IMR-90 (cell line): ENCODE measurements around the gene FES.

Source experiments
- CEBPB ChIP-seq: IDR thresholded peaks from 2 replicates; pipeline ENCODE4 v1.6.1; 2012; ENCODE audit warnings: low read depth, low read length, improper control_type of control experiment
- CHD1 ChIP-seq: IDR thresholded peaks from 2 replicates; pipeline ENCODE4 v1.6.1; 2012; ENCODE audit warnings: low read depth, low read length, improper control_type of control experiment
- CTCF ChIP-seq: conservative IDR thresholded peaks from 2 replicates; pipeline ENCODE4 v1.5.1; 2012; ENCODE audit warnings: mild to moderate bottlenecking, low read depth, low read length, improper control_type of control experiment
- FOS ChIP-seq: fragments of 150-350 bp; IDR thresholded peaks from 2 replicates; pipeline ENCODE4 v1.6.1; 2016; ENCODE audit warnings: low read depth, low read length
- MAZ ChIP-seq: IDR thresholded peaks from 2 replicates; pipeline ENCODE4 v1.6.1; 2012; ENCODE audit warnings: low read depth, mild to moderate bottlenecking, low read length, improper control_type of control experiment, moderate library complexity, borderline replicate concordance
- POLR2A ChIP-seq: IDR thresholded peaks from 2 replicates; pipeline ENCODE4 v1.6.1; 2012; ENCODE audit warnings: mild to moderate bottlenecking, low read depth, low read length
- RAD21 ChIP-seq: IDR thresholded peaks from 2 replicates; pipeline ENCODE4 v1.6.1; 2012; ENCODE audit warnings: low read length, improper control_type of control experiment
- RFX5 ChIP-seq: IDR thresholded peaks from 2 replicates; pipeline ENCODE4 v1.8.0; 2012; ENCODE audit warnings: low read depth, mild to moderate bottlenecking, low read length, moderate library complexity
- SMC3 ChIP-seq: fragments of 150-350 bp; IDR thresholded peaks from 2 replicates; pipeline ENCODE4 v1.6.1; 2016; ENCODE audit warnings: low read depth, mild to moderate bottlenecking, antibody characterized with exemption, low read length, moderate library complexity
- TF ChIP-seq, protein P1 (sequence below): fragments of 150-350 bp; IDR thresholded peaks from 2 replicates; pipeline ENCODE4 v1.6.1; 2017; ENCODE audit warnings: mild to moderate bottlenecking, antibody characterized with exemption, low read length, low read depth
- TF ChIP-seq, protein P2 (sequence below): fragments of 150-350 bp; IDR thresholded peaks from 2 replicates; pipeline ENCODE4 v1.6.1; 2016; ENCODE audit warnings: low read depth, mild to moderate bottlenecking, low read length, moderate library complexity, borderline replicate concordance

DNA sequence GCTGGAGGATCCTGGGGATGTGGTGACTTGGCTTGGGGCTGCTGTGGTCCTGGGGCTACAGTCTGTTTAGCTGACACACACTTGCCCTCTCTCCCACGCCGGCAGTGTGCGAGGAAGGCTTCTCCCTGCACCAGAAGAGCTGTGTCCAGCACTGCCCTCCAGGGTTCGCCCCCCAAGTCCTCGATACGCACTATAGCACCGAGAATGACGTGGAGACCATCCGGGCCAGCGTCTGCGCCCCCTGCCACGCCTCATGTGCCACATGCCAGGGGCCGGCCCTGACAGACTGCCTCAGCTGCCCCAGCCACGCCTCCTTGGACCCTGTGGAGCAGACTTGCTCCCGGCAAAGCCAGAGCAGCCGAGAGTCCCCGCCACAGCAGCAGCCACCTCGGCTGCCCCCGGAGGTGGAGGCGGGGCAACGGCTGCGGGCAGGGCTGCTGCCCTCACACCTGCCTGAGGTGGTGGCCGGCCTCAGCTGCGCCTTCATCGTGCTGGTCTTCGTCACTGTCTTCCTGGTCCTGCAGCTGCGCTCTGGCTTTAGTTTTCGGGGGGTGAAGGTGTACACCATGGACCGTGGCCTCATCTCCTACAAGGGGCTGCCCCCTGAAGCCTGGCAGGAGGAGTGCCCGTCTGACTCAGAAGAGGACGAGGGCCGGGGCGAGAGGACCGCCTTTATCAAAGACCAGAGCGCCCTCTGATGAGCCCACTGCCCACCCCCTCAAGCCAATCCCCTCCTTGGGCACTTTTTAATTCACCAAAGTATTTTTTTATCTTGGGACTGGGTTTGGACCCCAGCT lies 2.9 kb upstream of the FES start:
- TF ChIP-seq CHD1, result no peak
- TF ChIP-seq CTCF, result no peak
- no peak for TF ChIP-seq POLR2A
- TF ChIP-seq, protein P1, sequence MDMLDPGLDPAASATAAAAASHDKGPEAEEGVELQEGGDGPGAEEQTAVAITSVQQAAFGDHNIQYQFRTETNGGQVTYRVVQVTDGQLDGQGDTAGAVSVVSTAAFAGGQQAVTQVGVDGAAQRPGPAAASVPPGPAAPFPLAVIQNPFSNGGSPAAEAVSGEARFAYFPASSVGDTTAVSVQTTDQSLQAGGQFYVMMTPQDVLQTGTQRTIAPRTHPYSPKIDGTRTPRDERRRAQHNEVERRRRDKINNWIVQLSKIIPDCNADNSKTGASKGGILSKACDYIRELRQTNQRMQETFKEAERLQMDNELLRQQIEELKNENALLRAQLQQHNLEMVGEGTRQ, result no peak
- no peak for TF ChIP-seq RFX5
- no peak for TF ChIP-seq FOS
- TF ChIP-seq RAD21, result no peak
- no peak for TF ChIP-seq CEBPB
- TF ChIP-seq, protein P2, sequence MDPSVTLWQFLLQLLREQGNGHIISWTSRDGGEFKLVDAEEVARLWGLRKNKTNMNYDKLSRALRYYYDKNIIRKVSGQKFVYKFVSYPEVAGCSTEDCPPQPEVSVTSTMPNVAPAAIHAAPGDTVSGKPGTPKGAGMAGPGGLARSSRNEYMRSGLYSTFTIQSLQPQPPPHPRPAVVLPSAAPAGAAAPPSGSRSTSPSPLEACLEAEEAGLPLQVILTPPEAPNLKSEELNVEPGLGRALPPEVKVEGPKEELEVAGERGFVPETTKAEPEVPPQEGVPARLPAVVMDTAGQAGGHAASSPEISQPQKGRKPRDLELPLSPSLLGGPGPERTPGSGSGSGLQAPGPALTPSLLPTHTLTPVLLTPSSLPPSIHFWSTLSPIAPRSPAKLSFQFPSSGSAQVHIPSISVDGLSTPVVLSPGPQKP, result no peak
- TF ChIP-seq MAZ, result no peak
- no peak for TF ChIP-seq SMC3
